IMR-90 (cell line): Measurements from ENCODE around the gene THRB. TPM values are rescaled to one million over a fixed set of nuclear protein-coding genes. Genes with fewer than 3 reads are reported as not detected.

Experiments used
- ATAC-seq: fragments of 200-7000 bp; cut with Tn5 transposase; 2 replicates; pipeline ENCODE4 v1.9.1; 2020; ENCODE audit warnings: low read depth, mild to moderate bottlenecking, moderate library complexity
- BruUV-seq: library from RNA; stranded (reverse); fragments of 400-500 nt; replicated peaks from 2 replicates; lab custom pipeline; 2021; lab: Mats Ljungman, UMichigan
- CTCF ChIA-PET: fragments of 300-600 bp; formaldehyde crosslinking; extraction: SDS; loops from one replicate; lab custom pipeline; 2021; ENCODE audit warnings: antibody characterized with exemption; lab: Yijun Ruan, JAX
- POLR2A ChIA-PET: fragments of 300-600 bp; sonication (Branson Sonifier 250); formaldehyde crosslinking; loops from one replicate; lab custom pipeline; 2022; ENCODE audit warnings: antibody characterized with exemption; ENCODE audit not compliant: unreplicated experiment; lab: Charles Lee
- DNase-seq: peaks from one replicate; pipeline ENCODE4 v3.0.0; 2013
- H2AFZ ChIP-seq: replicated peaks from 2 replicates; pipeline ENCODE3; 2013; ENCODE audit warnings: low read length, mild to moderate bottlenecking; ENCODE audit not compliant: poor library complexity
- H2AK5ac ChIP-seq: 2 replicates; pipeline ENCODE4 v1.6.1; 2013; ENCODE audit warnings: low read depth, low read length, inconsistent platforms
- H2AK9ac ChIP-seq: replicated peaks from 2 replicates; pipeline ENCODE3; 2013; ENCODE audit warnings: mild to moderate bottlenecking, low read depth, low read length, moderate library complexity; ENCODE audit not compliant: poor library complexity
- H2BK120ac ChIP-seq: 2 replicates; pipeline ENCODE4 v1.6.1; 2013; ENCODE audit warnings: low read depth, low read length, inconsistent platforms
- H2BK15ac ChIP-seq: 3 replicates; pipeline ENCODE4 v1.6.1; 2013; ENCODE audit warnings: low read depth, low read length, inconsistent platforms
- H2BK20ac ChIP-seq: 2 replicates; pipeline ENCODE4 v1.6.1; 2013; ENCODE audit warnings: low read depth, mild to moderate bottlenecking, inconsistent platforms, low read length, moderate library complexity
- H2BK5ac ChIP-seq: 2 replicates; pipeline ENCODE4 v1.6.1; 2013; ENCODE audit warnings: mild to moderate bottlenecking, low read depth, low read length, inconsistent platforms; ENCODE audit not compliant: poor library complexity, severe bottlenecking
- H3K14ac ChIP-seq: replicated peaks from 2 replicates; pipeline ENCODE4 v1.6.1; 2013; ENCODE audit warnings: low read depth, low read length, inconsistent platforms
- H3K18ac ChIP-seq: 2 replicates; pipeline ENCODE4 v1.6.1; 2013; ENCODE audit warnings: low read depth, low read length, control low read depth
- H3K23ac ChIP-seq: 2 replicates; pipeline ENCODE4 v1.6.1; 2013; ENCODE audit warnings: low read depth, low read length, inconsistent platforms
- H3K27ac ChIP-seq: 2 replicates; pipeline ENCODE4 v1.5.1; 2013; ENCODE audit warnings: mild to moderate bottlenecking, control low read depth, low read length; ENCODE audit not compliant: insufficient read depth
- H3K27me3 ChIP-seq: 2 replicates; pipeline ENCODE4 v1.6.1; 2013; ENCODE audit warnings: low read length; ENCODE audit not compliant: control insufficient read depth, insufficient read depth
- H3K36me3 ChIP-seq: 2 replicates; pipeline ENCODE4 v1.6.1; 2013; ENCODE audit warnings: low read length, mixed read lengths; ENCODE audit not compliant: control insufficient read depth, insufficient read depth
- H3K4ac ChIP-seq: 2 replicates; pipeline ENCODE4 v1.6.1; 2013; ENCODE audit warnings: low read depth, low read length, inconsistent platforms
- H3K4me1 ChIP-seq: 2 replicates; pipeline ENCODE4 v1.6.1; 2013; ENCODE audit warnings: low read length, mixed read lengths; ENCODE audit not compliant: control insufficient read depth, insufficient read depth
- H3K4me2 ChIP-seq: 2 replicates; pipeline ENCODE4 v1.6.1; 2013; ENCODE audit warnings: low read depth, mild to moderate bottlenecking, control low read depth, low read length, moderate library complexity
- H3K4me3 ChIP-seq: 2 replicates; pipeline ENCODE4 v1.5.1; 2013; ENCODE audit warnings: low read depth, mild to moderate bottlenecking, control low read depth, low read length, moderate library complexity; ENCODE audit not compliant: insufficient read depth
- H3K56ac ChIP-seq: 2 replicates; pipeline ENCODE4 v1.6.1; 2013; ENCODE audit warnings: low read length, inconsistent platforms; ENCODE audit not compliant: insufficient read depth; ENCODE audit errors: extremely low read depth
- H3K79me1 ChIP-seq, 2 experiments: 2 replicates each; pipeline ENCODE4 v1.6.1; 2013; ENCODE audit warnings: low read length in 2 of 2, inconsistent platforms in 1 of 2, low read depth in 1 of 2
- H3K9ac ChIP-seq: 2 replicates; pipeline ENCODE4 v1.6.1; 2013; ENCODE audit warnings: low read depth, low read length, control low read depth
- H3K9me1 ChIP-seq: 2 replicates; pipeline ENCODE4 v1.6.1; 2013; ENCODE audit warnings: low read length, inconsistent platforms; ENCODE audit not compliant: insufficient read depth
- H3K9me3 ChIP-seq: 2 replicates; pipeline ENCODE4 v1.6.1; 2013; ENCODE audit warnings: low read length; ENCODE audit not compliant: control insufficient read depth, insufficient read depth
- H4K20me1 ChIP-seq: 2 replicates; pipeline ENCODE4 v1.6.1; 2013; ENCODE audit warnings: low read length, inconsistent platforms; ENCODE audit not compliant: insufficient read depth
- H4K5ac ChIP-seq: 2 replicates; pipeline ENCODE4 v1.6.1; 2013; ENCODE audit warnings: mild to moderate bottlenecking, low read depth, low read length, control low read depth
- H4K8ac ChIP-seq, 2 experiments: 2 replicates each; pipeline ENCODE4 v1.6.1; 2013; ENCODE audit warnings: low read depth in 2 of 2, low read length in 2 of 2, control low read depth in 1 of 2, inconsistent platforms in 1 of 2
- H4K91ac ChIP-seq: 2 replicates; pipeline ENCODE4 v1.6.1; 2013; ENCODE audit warnings: low read depth, low read length, inconsistent platforms; ENCODE audit not compliant: insufficient read depth
- BHLHE40 ChIP-seq: fragments of 150-350 bp; IDR thresholded peaks from 2 replicates; pipeline ENCODE4 v1.6.1; 2016; ENCODE audit warnings: mild to moderate bottlenecking, low read depth, low read length
- CEBPB ChIP-seq: IDR thresholded peaks from 2 replicates; pipeline ENCODE4 v1.6.1; 2012; ENCODE audit warnings: low read depth, low read length, improper control_type of control experiment
- CHD1 ChIP-seq: IDR thresholded peaks from 2 replicates; pipeline ENCODE4 v1.6.1; 2012; ENCODE audit warnings: low read depth, low read length, improper control_type of control experiment
- FOS ChIP-seq: fragments of 150-350 bp; IDR thresholded peaks from 2 replicates; pipeline ENCODE4 v1.6.1; 2016; ENCODE audit warnings: low read depth, low read length
- MAFK ChIP-seq: IDR thresholded peaks from 2 replicates; pipeline ENCODE4 v1.6.1; 2012; ENCODE audit warnings: low read depth, low read length, improper control_type of control experiment
- MAZ ChIP-seq: IDR thresholded peaks from 2 replicates; pipeline ENCODE4 v1.6.1; 2012; ENCODE audit warnings: low read depth, mild to moderate bottlenecking, low read length, improper control_type of control experiment, moderate library complexity, borderline replicate concordance
- MXI1 ChIP-seq: IDR thresholded peaks from 2 replicates; pipeline ENCODE4 v1.6.1; 2012; ENCODE audit warnings: low read depth, mild to moderate bottlenecking, low read length, moderate library complexity, borderline replicate concordance
- NFE2L2 ChIP-seq: fragments of 150-350 bp; IDR thresholded peaks from 2 replicates; pipeline ENCODE4 v1.6.1; 2016; ENCODE audit warnings: low read depth, mild to moderate bottlenecking, low read length
- POLR2A ChIP-seq: IDR thresholded peaks from 2 replicates; pipeline ENCODE4 v1.6.1; 2012; ENCODE audit warnings: mild to moderate bottlenecking, low read depth, low read length
- RAD21 ChIP-seq: IDR thresholded peaks from 2 replicates; pipeline ENCODE4 v1.6.1; 2012; ENCODE audit warnings: low read length, improper control_type of control experiment
- RCOR1 ChIP-seq: IDR thresholded peaks from 2 replicates; pipeline ENCODE4 v1.6.1; 2012; ENCODE audit warnings: mild to moderate bottlenecking, low read length, improper control_type of control experiment; ENCODE audit not compliant: insufficient replicate concordance
- RFX5 ChIP-seq: IDR thresholded peaks from 2 replicates; pipeline ENCODE4 v1.8.0; 2012; ENCODE audit warnings: low read depth, mild to moderate bottlenecking, low read length, moderate library complexity
- SMC3 ChIP-seq: fragments of 150-350 bp; IDR thresholded peaks from 2 replicates; pipeline ENCODE4 v1.6.1; 2016; ENCODE audit warnings: low read depth, mild to moderate bottlenecking, antibody characterized with exemption, low read length, moderate library complexity
- USF2 ChIP-seq: fragments of 150-350 bp; IDR thresholded peaks from 2 replicates; pipeline ENCODE4 v1.6.1; 2017; ENCODE audit warnings: mild to moderate bottlenecking, antibody characterized with exemption, low read length, low read depth
- WGBS, 2 experiments: methylation state at CpG; one replicate each; pipeline versions ENCODE4 v1.1.5 to v1.1.7; 2013; ENCODE audit warnings: missing lambda C conversion rate in 2 of 2; ENCODE audit not compliant: insufficient read length in 1 of 2; ENCODE audit errors: extremely low coverage in 2 of 2; 5-methylcytosine and 5-hydroxymethylcytosine counted together
- dilution Hi-C: fragments of 300-500 bp; cut with HindIII; formaldehyde crosslinking; loops from one replicate; pipeline ENCODE4 v1.14.3; 2018; ENCODE audit warnings: low sequenced_read_pairs; ENCODE audit not compliant: unreplicated experiment
- in situ Hi-C: fragments of 300-500 bp; cut with MboI; formaldehyde crosslinking; loops from 3 replicates; pipeline ENCODE4 v1.14.3; 2019; ENCODE audit warnings: low sequenced_read_pairs, inconsistent platforms, mixed read lengths
- intact Hi-C: fragments of 100-400 bp; cut with micrococcal nuclease; formaldehyde crosslinking; loops from 2 replicates; pipeline ENCODE4 v1.10.0; 2022
- polyA plus RNA-seq, 3 experiments: library from polyadenylated mRNA; depleted of rRNA; stranded (reverse); fragments of >200 nt; gene quantifications; 2 replicates each; pipeline ENCODE4 v1.2.3, GENCODE V29; 2012; ENCODE audit warnings: low replicate concordance in 1 of 3
- total RNA-seq: library from RNA; depleted of rRNA; stranded (reverse); fragments of >200 nt; gene quantifications from 2 replicates; pipeline ENCODE4 v1.2.3, GENCODE V29; 2012
- TF ChIP-seq, protein P1 (sequence below): fragments of 150-350 bp; IDR thresholded peaks from 2 replicates; pipeline ENCODE4 v1.6.1; 2016; ENCODE audit warnings: low read depth, mild to moderate bottlenecking, low read length, moderate library complexity, borderline replicate concordance
- TF ChIP-seq, protein P2 (sequence below): conservative IDR thresholded peaks from 2 replicates; pipeline ENCODE4 v1.5.1; 2012; ENCODE audit warnings: mild to moderate bottlenecking, low read depth, low read length, improper control_type of control experiment

THRB gene
- total and polyA plus RNA-seq, 2 of the 4 experiments (the other 2 are of a cell fraction), result under 0.01 TPM; not detected in 1

- no peak overlapping the region for H3K14ac ChIP-seq
- no peak overlapping the region for H4K8ac ChIP-seq
- CTCF ChIA-PET, result no interaction called here
- no peak overlapping the region for H3K27ac ChIP-seq
- TF ChIP-seq BHLHE40, result no peak
- no peak for TF ChIP-seq FOS
- TF ChIP-seq, protein P1, sequence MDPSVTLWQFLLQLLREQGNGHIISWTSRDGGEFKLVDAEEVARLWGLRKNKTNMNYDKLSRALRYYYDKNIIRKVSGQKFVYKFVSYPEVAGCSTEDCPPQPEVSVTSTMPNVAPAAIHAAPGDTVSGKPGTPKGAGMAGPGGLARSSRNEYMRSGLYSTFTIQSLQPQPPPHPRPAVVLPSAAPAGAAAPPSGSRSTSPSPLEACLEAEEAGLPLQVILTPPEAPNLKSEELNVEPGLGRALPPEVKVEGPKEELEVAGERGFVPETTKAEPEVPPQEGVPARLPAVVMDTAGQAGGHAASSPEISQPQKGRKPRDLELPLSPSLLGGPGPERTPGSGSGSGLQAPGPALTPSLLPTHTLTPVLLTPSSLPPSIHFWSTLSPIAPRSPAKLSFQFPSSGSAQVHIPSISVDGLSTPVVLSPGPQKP, result no peak
- TF ChIP-seq, protein P2, sequence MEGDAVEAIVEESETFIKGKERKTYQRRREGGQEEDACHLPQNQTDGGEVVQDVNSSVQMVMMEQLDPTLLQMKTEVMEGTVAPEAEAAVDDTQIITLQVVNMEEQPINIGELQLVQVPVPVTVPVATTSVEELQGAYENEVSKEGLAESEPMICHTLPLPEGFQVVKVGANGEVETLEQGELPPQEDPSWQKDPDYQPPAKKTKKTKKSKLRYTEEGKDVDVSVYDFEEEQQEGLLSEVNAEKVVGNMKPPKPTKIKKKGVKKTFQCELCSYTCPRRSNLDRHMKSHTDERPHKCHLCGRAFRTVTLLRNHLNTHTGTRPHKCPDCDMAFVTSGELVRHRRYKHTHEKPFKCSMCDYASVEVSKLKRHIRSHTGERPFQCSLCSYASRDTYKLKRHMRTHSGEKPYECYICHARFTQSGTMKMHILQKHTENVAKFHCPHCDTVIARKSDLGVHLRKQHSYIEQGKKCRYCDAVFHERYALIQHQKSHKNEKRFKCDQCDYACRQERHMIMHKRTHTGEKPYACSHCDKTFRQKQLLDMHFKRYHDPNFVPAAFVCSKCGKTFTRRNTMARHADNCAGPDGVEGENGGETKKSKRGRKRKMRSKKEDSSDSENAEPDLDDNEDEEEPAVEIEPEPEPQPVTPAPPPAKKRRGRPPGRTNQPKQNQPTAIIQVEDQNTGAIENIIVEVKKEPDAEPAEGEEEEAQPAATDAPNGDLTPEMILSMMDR, result no peak
- TF ChIP-seq RAD21, result no peak
- no peak for TF ChIP-seq RCOR1
- no peak for TF ChIP-seq MAFK
- no peak for TF ChIP-seq USF2
- no peak for TF ChIP-seq NFE2L2
- TF ChIP-seq MXI1, result no peak
- TF ChIP-seq POLR2A, result no peak
- no peak for TF ChIP-seq SMC3
- TF ChIP-seq CEBPB, result no peak
- no peak for TF ChIP-seq MAZ
- TF ChIP-seq RFX5, result no peak
- TF ChIP-seq CHD1, result no peak
- H4K5ac ChIP-seq, result no peak overlapping the region
- no peaks in the 10 kb centered on the region for H3K9me3 ChIP-seq
- DNase-seq, result no peak
- no peaks in the 10 kb centered on the region for H4K20me1 ChIP-seq
- H2BK20ac ChIP-seq, result no peak overlapping the region
- H3K9ac ChIP-seq, result no peak overlapping the region
- H2BK120ac ChIP-seq, result no peak overlapping the region
- no peak overlapping the region for H2AK9ac ChIP-seq
- H3K23ac ChIP-seq, result no peak overlapping the region
- H2AK5ac ChIP-seq, result no peak overlapping the region
- ATAC-seq, result no peak
- H3K18ac ChIP-seq, result no peak overlapping the region
- dilution Hi-C loops (no loop called here), in situ Hi-C loops (no loop called here), intact Hi-C loops (no loop called here)
- peaks cover 3% of the 10 kb centered on the region for H3K4me1 ChIP-seq
- H3K4ac ChIP-seq, result no peak overlapping the region
- H3K4me3 ChIP-seq, result no peak overlapping the region
- H2BK15ac ChIP-seq, result no peak overlapping the region
- H4K91ac ChIP-seq, result no peak overlapping the region
- no peak overlapping the region for H3K4me2 ChIP-seq
- no peaks in the 10 kb centered on the region for H3K27me3 ChIP-seq
- no peaks in the 10 kb centered on the region for H3K79me1 ChIP-seq
- no peak overlapping the region for H3K56ac ChIP-seq
- BruUV-seq, result no TSS peak
- no CpG with 5 or more reads among the region's 6 CpGs for WGBS, 2 experiments
- no peak overlapping the region for H2BK5ac ChIP-seq
- no peaks in the 10 kb centered on the region for H3K9me1 ChIP-seq
- no peak overlapping the region for H2AFZ ChIP-seq
- POLR2A ChIA-PET, result no interaction called here
- H3K36me3 ChIP-seq, result no peaks in the 10 kb centered on the region
Measured at GRCh38 chr3:24158761-24159454, 335.7 kb downstream of the THRB start.
